GM18505 (cell line): ENCODE measurements around the gene CARD10.
A peak's percentile ranks its signal among the peaks of the same experiment; 100 is the strongest.
"Not testable (repeated sequence)": the region's sequence is repeated elsewhere in the genome, so short reads cannot be mapped to it uniquely, and the experiment has no call there.

Experiments used
- ATAC-seq: cut with Tn5 transposase; IDR thresholded peaks from one replicate; pipeline ENCODE4 v1.9.1; 2021; ENCODE audit not compliant: unreplicated experiment
- POLR2A ChIP-seq: IDR thresholded peaks from 4 replicates; pipeline ENCODE4 v1.6.1; 2011; ENCODE audit warnings: borderline replicate concordance; ENCODE audit not compliant: insufficient read depth, insufficient read length; ENCODE audit errors: extremely low read depth

The CARD10 gene

GRCh38 chr22:37471727-37472417 lies 47.3 kb downstream of the CARD10 start:
- ATAC-seq, result no peak
- TF ChIP-seq POLR2A, result no peak

GRCh38 chr22:37470087-37470445 lies 49.1 kb downstream of the CARD10 start:
- no peak for ATAC-seq
- TF ChIP-seq POLR2A, result no peak

GRCh38 chr22:37469416-37470086 lies 49.7 kb downstream of the CARD10 start:
- no peak for TF ChIP-seq POLR2A
- no peak for ATAC-seq

GRCh38 chr22:37468201-37468695 lies 51.0 kb downstream of the CARD10 start:
- ATAC-seq, result not testable (repeated sequence)

GRCh38 chr22:37467391-37467955 lies 51.7 kb downstream of the CARD10 start:
- TF ChIP-seq POLR2A, result no peak
- no peak for ATAC-seq

- no peak for ATAC-seq
These were observed 55.0 kb downstream of the CARD10 start for GRCh38 chr22:37464181-37464580.

GRCh38 chr22:37462983-37463382 lies 56.2 kb downstream of the CARD10 start:
- no peak for TF ChIP-seq POLR2A
- no peak for ATAC-seq

More at GRCh38 chr22:37464181-37464580, 55.0 kb downstream of the CARD10 start:
- no peak for TF ChIP-seq POLR2A

- no peak for ATAC-seq
- no peak for TF ChIP-seq POLR2A
These were observed 56.8 kb downstream of the CARD10 start for GRCh38 chr22:37462436-37462835.

- TF ChIP-seq POLR2A, result no peak
- ATAC-seq, result no peak
These were observed 57.3 kb downstream of the CARD10 start for GRCh38 chr22:37461961-37462360.

- no peak for ATAC-seq
- no peak for TF ChIP-seq POLR2A
These were observed 58.5 kb downstream of the CARD10 start for GRCh38 chr22:37460684-37461083.

GRCh38 chr22:37459206-37459605 lies 60.0 kb downstream of the CARD10 start:
- TF ChIP-seq POLR2A, result no peak
- no peak for ATAC-seq

GRCh38 chr22:37457093-37457893 lies 61.9 kb downstream of the CARD10 start:
- no peak for TF ChIP-seq POLR2A
- peak; percentile 68 for ATAC-seq

GRCh38 chr22:37456346-37456745 lies 62.9 kb downstream of the CARD10 start:
- no peak for TF ChIP-seq POLR2A
- ATAC-seq, result no peak
